ENCODE results near the gene ABTB2.

GRCh38 chr11:34345991-34346480, 11.8 kb downstream of the ABTB2 start:
- TF ChIP-seq ATF3 (IDR thresholded peaks at IDR 0.05; ENCODE audit: insufficient read depth, low read depth, low read length) (no peak), PHF8 (conservative IDR thresholded peaks at IDR 0.05; ENCODE audit: low read depth, low read length) (no peak), BCL11A (IDR thresholded peaks at IDR 0.05; ENCODE audit: low read depth in 2 of 2, low read length in 2 of 2) (no peak), RXRA (IDR thresholded peaks at IDR 0.05; ENCODE audit: insufficient read depth, low read depth, low read length) (no peak), CREB1 (IDR thresholded peaks at IDR 0.05) (no peak), CTCF (IDR thresholded peaks at IDR 0.05; ENCODE audit: control extremely low read depth in 1 of 3, insufficient read depth in 1 of 3, low read depth in 1 of 3, low read length in 3 of 3) (no peak), ASH2L (IDR thresholded peaks at IDR 0.05; ENCODE audit: low read length) (no peak), MAX (IDR thresholded peaks at IDR 0.05) (no peak)
